T-cell (primary cell): ENCODE measurements around the gene NR2E3. TPM values are rescaled to one million over a fixed set of nuclear protein-coding genes. Genes with fewer than 3 reads are reported as not detected.

ENCODE experiments used
- ATAC-seq, 4 experiments: fragments of 200-7000 bp in 3 of 4; fragments of 150-1000 bp in 1 of 4; cut with Tn5 transposase; replicated peaks in 1 of 4; 1 replicate in 3 of 4; 2 replicates in 1 of 4; pipeline ENCODE4 v1.10.0; 2021; ENCODE audit warnings: moderate library complexity in 3 of 4, mild to moderate bottlenecking in 2 of 4, moderate number of reproducible peaks in 1 of 4
- CTCF ChIA-PET, 2 donors: fragments of 300-600 bp; sonication (Branson Sonifier 250); formaldehyde crosslinking; loops; one replicate each; lab custom pipeline; 2022; ENCODE audit warnings: antibody characterized with exemption in 2 of 2; lab: Charles Lee
- POLR2A ChIA-PET, 2 donors: fragments of 300-600 bp; sonication (Branson Sonifier 250); formaldehyde crosslinking; loops; one replicate each; lab custom pipeline; 2022; ENCODE audit warnings: antibody characterized with exemption in 2 of 2; lab: Charles Lee
- DNase-seq, 35 experiments: peaks; one replicate each; pipeline versions ENCODE4 v3.0.0 to v3.0.0-alpha.2; 2013 to 2023
- H3K27ac ChIP-seq: one replicate; pipeline ENCODE4 v1.5.1; 2013; ENCODE audit warnings: low read length
- H3K27me3 ChIP-seq, 2 experiments: replicated peaks in 1 of 2; 1 replicate in 1 of 2; 2 replicates in 1 of 2; pipeline versions ENCODE4 v1.6.1 to v1.7.0; 2013; ENCODE audit warnings: low read length in 1 of 2, mixed read lengths in 1 of 2; ENCODE audit not compliant: control insufficient read depth in 2 of 2, insufficient read depth in 2 of 2; ENCODE audit errors: extremely low read depth in 1 of 2
- H3K36me3 ChIP-seq, 2 donors: 1 replicate in 1 of 2; 2 replicates in 1 of 2; pipeline versions ENCODE4 v1.6.1 to v1.7.0; 2013; ENCODE audit warnings: low read length in 1 of 2; ENCODE audit not compliant: control insufficient read depth in 2 of 2, insufficient read depth in 1 of 2; ENCODE audit errors: extremely low read depth in 1 of 2
- H3K4me1 ChIP-seq, 2 experiments: 1 replicate in 1 of 2; 2 replicates in 1 of 2; pipeline versions ENCODE4 v1.6.1 to v1.7.0; 2013; ENCODE audit warnings: low read length in 2 of 2, mixed read lengths in 1 of 2; ENCODE audit not compliant: insufficient read depth in 2 of 2, control insufficient read depth in 1 of 2; ENCODE audit errors: extremely low read depth in 1 of 2
- H3K4me3 ChIP-seq, 2 donors: 1 replicate in 1 of 2; 2 replicates in 1 of 2; pipeline versions ENCODE4 v1.5.1 to v1.7.0; 2013; ENCODE audit warnings: mild to moderate bottlenecking in 2 of 2, low read length in 1 of 2, moderate library complexity in 1 of 2; ENCODE audit not compliant: control insufficient read depth in 1 of 2; ENCODE audit errors: extremely low read depth in 1 of 2
- H3K9me3 ChIP-seq: 2 replicates; pipeline ENCODE4 v1.7.0; 2013
- H3K27ac Mint-ChIP-seq, 2 donors: one replicate each; pipeline ENCODE4 v1.8.0; 2020 to 2021; ENCODE audit warnings: mild to moderate bottlenecking in 2 of 2, mixed read lengths in 2 of 2
- H3K27me3 Mint-ChIP-seq, 2 donors: one replicate each; pipeline ENCODE4 v1.8.0; 2021 to 2022; ENCODE audit warnings: mixed read lengths in 2 of 2
- H3K36me3 Mint-ChIP-seq: one replicate; pipeline ENCODE4 v1.8.0; 2021; ENCODE audit warnings: mixed read lengths
- H3K4me1 Mint-ChIP-seq, 3 donors: one replicate each; pipeline ENCODE4 v1.8.0; 2020 to 2022; ENCODE audit warnings: mixed read lengths in 3 of 3, mild to moderate bottlenecking in 1 of 3
- H3K4me3 Mint-ChIP-seq, 3 donors: one replicate each; pipeline ENCODE4 v1.8.0; 2020 to 2022; ENCODE audit warnings: mild to moderate bottlenecking in 3 of 3, mixed read lengths in 3 of 3, moderate library complexity in 3 of 3
- H3K9me3 Mint-ChIP-seq, 3 donors: one replicate each; pipeline ENCODE4 v1.8.0; 2020 to 2022; ENCODE audit warnings: mixed read lengths in 3 of 3
- WGBS: methylation state at CpG from one replicate; pipeline ENCODE4 v1.1.5; 2013; ENCODE audit warnings: missing lambda C conversion rate; ENCODE audit not compliant: insufficient coverage; 5-methylcytosine and 5-hydroxymethylcytosine counted together
- total RNA-seq, 35 experiments: library from RNA in 6 of 35; stranded (reverse) in 6 of 35; fragments of 120-200 nt in 1 of 35; gene quantifications; one replicate each; pipeline versions ENCODE4 v1.2.1 to v1.2.4 and lab custom pipeline; 2013 to 2026

The NR2E3 gene
- total RNA-seq, 5 donors from 2014 or later (not counting 1 experiment from before 2014, with no cell fraction given): not detected

DNA sequence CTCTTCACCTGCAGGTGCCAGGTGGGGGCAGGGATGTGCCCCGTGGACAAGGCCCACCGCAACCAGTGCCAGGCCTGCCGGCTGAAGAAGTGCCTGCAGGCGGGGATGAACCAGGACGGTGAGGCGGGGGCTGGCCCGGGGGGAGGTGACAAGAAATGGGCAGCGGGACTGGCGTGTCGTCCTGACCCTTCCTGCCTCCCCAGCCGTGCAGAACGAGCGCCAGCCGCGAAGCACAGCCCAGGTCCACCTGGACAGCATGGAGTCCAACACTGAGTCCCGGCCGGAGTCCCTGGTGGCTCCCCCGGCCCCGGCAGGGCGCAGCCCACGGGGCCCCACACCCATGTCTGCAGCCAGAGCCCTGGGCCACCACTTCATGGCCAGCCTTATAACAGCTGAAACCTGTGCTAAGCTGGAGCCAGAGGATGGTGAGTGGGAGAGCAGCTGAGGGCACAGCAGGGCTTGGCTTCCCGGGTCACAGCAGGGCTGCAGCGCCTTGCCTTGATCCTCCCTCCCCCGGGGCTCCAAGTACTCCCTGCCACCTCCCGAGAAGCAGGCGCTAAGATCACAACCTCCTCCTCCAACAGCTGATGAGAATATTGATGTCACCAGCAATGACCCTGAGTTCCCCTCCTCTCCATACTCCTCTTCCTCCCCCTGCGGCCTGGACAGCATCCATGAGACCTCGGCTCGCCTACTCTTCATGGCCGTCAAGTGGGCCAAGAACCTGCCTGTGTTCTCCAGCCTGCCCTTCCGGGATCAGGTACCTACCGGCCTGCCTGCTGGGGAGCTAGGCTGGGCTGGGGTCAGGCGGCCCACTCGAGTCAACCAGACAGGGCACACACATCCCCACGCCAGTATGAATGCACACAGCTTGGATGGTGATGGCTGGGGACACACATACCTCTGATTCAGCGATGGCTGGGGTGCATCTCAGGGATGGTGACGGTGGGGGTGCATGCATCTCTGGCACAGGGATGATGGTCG, 1.7 kb downstream of the NR2E3 start:
- WGBS: 89% methylated on average over 38 of the region's 38 CpGs
- CTCF ChIA-PET: no interaction called here
- no peaks in the 10 kb centered on the region for H3K4me1 Mint-ChIP-seq

DNA sequence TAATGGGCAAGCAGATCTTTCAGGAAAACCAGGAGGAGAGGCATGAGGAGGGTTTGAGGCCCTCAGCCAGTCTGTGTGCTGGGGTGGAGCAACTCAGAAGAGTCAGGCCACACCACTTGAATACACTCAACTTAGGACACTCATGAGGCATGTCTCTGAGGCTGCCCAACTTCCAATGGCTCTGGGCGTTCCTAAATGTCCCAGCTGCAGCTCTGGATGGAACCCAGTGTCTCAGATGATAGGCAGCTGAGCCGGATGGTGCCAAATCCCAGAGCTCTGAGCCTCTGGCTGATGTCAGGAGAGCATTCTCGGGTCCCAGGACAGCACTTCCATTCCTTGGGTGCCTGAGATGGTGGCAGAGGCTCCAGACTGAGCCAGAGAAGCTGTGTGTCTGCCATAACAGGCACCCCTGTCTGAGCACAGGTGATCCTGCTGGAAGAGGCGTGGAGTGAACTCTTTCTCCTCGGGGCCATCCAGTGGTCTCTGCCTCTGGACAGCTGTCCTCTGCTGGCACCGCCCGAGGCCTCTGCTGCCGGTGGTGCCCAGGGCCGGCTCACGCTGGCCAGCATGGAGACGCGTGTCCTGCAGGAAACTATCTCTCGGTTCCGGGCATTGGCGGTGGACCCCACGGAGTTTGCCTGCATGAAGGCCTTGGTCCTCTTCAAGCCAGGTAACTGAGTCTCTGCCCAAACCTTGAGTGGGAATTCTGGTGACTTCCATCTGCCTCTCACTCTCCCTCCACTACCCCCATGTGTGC, 2.8 kb downstream of the NR2E3 start:
- Histone ChIP-seq H3K27ac (no peak overlapping the region), H3K27me3 (peaks cover 0 to 8% of the 10 kb centered on the region in 2 experiments), H3K9me3 (no peaks in the 10 kb centered on the region), H3K36me3 (no peaks in the 10 kb centered on the region), H3K4me3 (no peak overlapping the region), H3K4me1 (no peaks in the 10 kb centered on the region)
- CTCF ChIA-PET: no interaction called here
- Mint-ChIP-seq H3K4me3 (no peak overlapping the region), H3K27me3 (peaks cover 0 to 4% of the 10 kb centered on the region in 2 donors), H3K4me1 (no peaks in the 10 kb centered on the region), H3K9me3 (peaks cover under 1 to 4% (median 4%) of the 10 kb centered on the region in 3 donors), H3K36me3 (no peaks in the 10 kb centered on the region), H3K27ac (no peak overlapping the region)
- POLR2A ChIA-PET: no interaction called here
- 89% methylated on average over 14 of the region's 16 CpGs for WGBS
- no peak for DNase-seq
- ATAC-seq: no peak

More for the DNA sequence above, 1.7 kb downstream of the NR2E3 start:
- H3K27ac ChIP-seq: no peak overlapping the region
- Mint-ChIP-seq H3K27ac (no peak overlapping the region), H3K9me3 (no peaks in the 10 kb centered on the region), H3K36me3 (no peaks in the 10 kb centered on the region), H3K4me3 (no peak overlapping the region), H3K27me3 (peaks cover 0 to 5% of the 10 kb centered on the region in 2 donors)
- H3K36me3 ChIP-seq: no peaks in the 10 kb centered on the region
- peaks cover 0 to 8% of the 10 kb centered on the region in 2 experiments for H3K27me3 ChIP-seq
- H3K9me3 ChIP-seq: no peaks in the 10 kb centered on the region
- no peak for ATAC-seq
- POLR2A ChIA-PET: no interaction called here
- no peak for DNase-seq
- no peaks in the 10 kb centered on the region for H3K4me1 ChIP-seq
- H3K4me3 ChIP-seq: no peak overlapping the region

DNA sequence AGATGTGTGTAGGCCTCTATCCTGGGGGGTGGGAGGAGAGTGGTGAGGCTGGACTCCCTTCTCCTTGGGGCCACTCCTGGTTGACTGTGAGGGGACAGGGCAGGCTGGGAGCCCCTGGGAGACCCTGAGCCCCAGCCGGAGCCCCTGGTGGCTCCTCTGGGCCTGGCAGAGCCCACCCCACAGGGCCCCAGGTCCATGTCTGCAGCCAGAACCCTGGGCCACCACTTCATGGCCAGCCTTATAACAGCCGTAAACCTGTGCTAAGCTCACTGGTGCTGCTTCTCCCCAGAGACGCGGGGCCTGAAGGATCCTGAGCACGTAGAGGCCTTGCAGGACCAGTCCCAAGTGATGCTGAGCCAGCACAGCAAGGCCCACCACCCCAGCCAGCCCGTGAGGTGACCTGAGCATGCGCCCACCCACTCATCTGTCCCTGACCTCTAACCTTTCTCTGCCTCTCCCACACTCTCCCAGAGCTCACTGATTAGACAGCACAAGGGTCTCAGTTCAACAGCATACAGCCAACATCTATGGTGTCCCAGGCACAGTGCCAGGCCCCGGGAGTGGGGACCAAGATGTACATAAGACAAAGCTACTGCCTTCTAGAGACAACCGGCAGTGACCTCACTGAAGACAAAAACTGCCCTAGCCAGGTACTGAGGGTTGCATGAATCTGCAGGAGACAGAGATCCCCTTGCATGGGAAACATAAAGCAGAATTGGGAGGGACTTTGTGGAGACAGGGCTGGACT, 3.5 kb downstream of the NR2E3 start:
- Mint-ChIP-seq H3K4me3 (no peak overlapping the region), H3K27ac (no peak overlapping the region), H3K27me3 (no peaks in the 10 kb centered on the region), H3K36me3 (peaks cover 4% of the 10 kb centered on the region), H3K4me1 (no peaks in the 10 kb centered on the region), H3K9me3 (peaks cover 4 to 9% (median 4%) of the 10 kb centered on the region in 3 donors)
- H3K27me3 ChIP-seq: peaks cover 0 to 5% of the 10 kb centered on the region in 2 experiments
- ATAC-seq: no peak
- WGBS: 90% methylated on average over 9 of the region's 9 CpGs
- H3K27ac ChIP-seq: no peak overlapping the region
- no peaks in the 10 kb centered on the region for H3K36me3 ChIP-seq
- DNase-seq: no peak
- H3K4me3 ChIP-seq: no peak overlapping the region
- no peaks in the 10 kb centered on the region for H3K9me3 ChIP-seq
- CTCF ChIA-PET: no interaction called here
- POLR2A ChIA-PET: no interaction called here
- H3K4me1 ChIP-seq: no peaks in the 10 kb centered on the region

DNA sequence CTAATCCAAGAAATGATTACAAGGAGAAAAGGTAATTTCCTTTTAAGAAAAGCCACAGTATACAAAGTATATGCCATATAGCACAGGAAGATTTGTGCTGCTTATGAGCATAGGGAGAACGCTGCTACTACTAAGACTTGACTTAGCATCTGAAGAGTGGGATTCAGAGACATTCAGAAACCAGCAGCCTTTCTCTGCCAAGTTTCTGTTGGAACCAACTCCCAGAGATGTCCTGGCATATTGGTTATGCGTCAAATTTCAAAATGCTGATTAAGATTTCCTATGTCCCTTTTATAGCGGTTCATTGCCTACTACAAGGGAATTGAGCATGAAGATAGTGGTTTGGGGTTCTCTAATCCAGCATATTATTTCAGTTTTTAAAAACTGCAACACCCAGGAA, 4.9 kb downstream of the NR2E3 start:
- no peak for ATAC-seq
- ChIA-PET CTCF (no interaction called here), POLR2A (no interaction called here)
- no peak overlapping the region for H3K27ac ChIP-seq
- peaks cover 0 to 4% of the 10 kb centered on the region in 2 experiments for H3K27me3 ChIP-seq
- whole genome bisulfite sequencing: no CpG with 5 or more reads among the region's 3 CpGs
- peaks cover 8% of the 10 kb centered on the region for H3K36me3 Mint-ChIP-seq
- peaks cover 4 to 17% (median 8%) of the 10 kb centered on the region in 3 donors for H3K9me3 Mint-ChIP-seq
- H3K4me1 Mint-ChIP-seq: no peaks in the 10 kb centered on the region
- no peaks in the 10 kb centered on the region for H3K9me3 ChIP-seq
- no peak overlapping the region for H3K4me3 ChIP-seq
- H3K36me3 ChIP-seq: no peaks in the 10 kb centered on the region
- no peak overlapping the region for H3K27ac Mint-ChIP-seq
- H3K27me3 Mint-ChIP-seq: no peaks in the 10 kb centered on the region
- no peak for DNase-seq
- H3K4me3 Mint-ChIP-seq: no peak overlapping the region
- no peaks in the 10 kb centered on the region for H3K4me1 ChIP-seq

DNA sequence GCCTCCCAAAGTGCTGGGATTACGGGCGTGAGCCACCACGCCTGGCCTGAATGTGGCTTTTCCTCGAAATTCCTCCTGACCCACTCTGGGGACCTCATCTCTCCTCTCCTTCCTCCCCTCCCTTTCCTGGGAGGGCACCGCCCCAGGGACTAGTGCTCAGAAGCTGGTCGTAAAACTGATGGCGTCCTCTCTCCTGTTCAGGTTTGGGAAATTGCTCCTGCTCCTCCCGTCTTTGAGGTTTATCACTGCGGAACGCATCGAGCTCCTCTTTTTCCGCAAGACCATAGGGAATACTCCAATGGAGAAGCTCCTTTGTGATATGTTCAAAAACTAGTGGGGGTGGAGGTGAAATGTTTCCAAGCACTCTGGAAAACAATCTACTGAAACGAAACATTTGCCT, 7.0 kb downstream of the NR2E3 start:
- H3K27me3 Mint-ChIP-seq: no peaks in the 10 kb centered on the region
- POLR2A ChIA-PET: no interaction called here
- no peak overlapping the region for H3K27ac Mint-ChIP-seq
- no peak overlapping the region for H3K27ac ChIP-seq
- DNase-seq: no peak
- no peak overlapping the region for H3K4me3 Mint-ChIP-seq
- CTCF ChIA-PET: no interaction called here
- H3K36me3 ChIP-seq: no peaks in the 10 kb centered on the region
- H3K4me1 Mint-ChIP-seq: no peaks in the 10 kb centered on the region
- 93% methylated on average over 2 of the region's 13 CpGs for WGBS
- H3K27me3 ChIP-seq: no peaks in the 10 kb centered on the region
- no peaks in the 10 kb centered on the region for H3K4me1 ChIP-seq
- no peak for ATAC-seq
- H3K36me3 Mint-ChIP-seq: peaks cover 19% of the 10 kb centered on the region
- no peaks in the 10 kb centered on the region for H3K9me3 ChIP-seq
- H3K9me3 Mint-ChIP-seq: peaks cover 4 to 34% (median 25%) of the 10 kb centered on the region in 3 donors
- no peak overlapping the region for H3K4me3 ChIP-seq

DNA sequence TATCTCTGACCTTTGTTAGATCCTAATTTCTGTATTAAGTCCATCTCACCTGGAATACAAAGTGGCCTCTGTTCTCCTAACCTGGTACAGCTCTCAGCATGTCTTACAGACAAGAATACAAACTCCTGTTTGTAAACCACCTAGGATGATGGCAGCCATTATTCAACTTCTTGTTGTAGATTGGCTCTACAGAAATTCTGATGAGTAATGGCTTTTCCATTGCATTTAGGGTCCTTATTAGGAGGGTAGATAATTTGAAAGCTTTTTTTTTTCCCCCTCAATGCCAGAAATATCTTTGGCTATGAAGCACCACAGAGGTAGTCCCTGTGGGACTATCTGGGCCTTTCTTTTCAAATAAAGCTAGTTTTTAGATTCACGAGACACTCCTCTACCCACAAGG, 9.8 kb downstream of the NR2E3 start:
- WGBS: no CpG with 5 or more reads among the region's 1 CpG
- Mint-ChIP-seq H3K4me3 (no peak overlapping the region), H3K4me1 (no peaks in the 10 kb centered on the region), H3K36me3 (peaks cover 44% of the 10 kb centered on the region), H3K27me3 (no peaks in the 10 kb centered on the region), H3K9me3 (peaks cover 4 to 54% (median 38%) of the 10 kb centered on the region in 3 donors), H3K27ac (no peak overlapping the region)
- ChIA-PET POLR2A (no interaction called here), CTCF (no interaction called here)
- DNase-seq (no peak), ATAC-seq (no peak)
- Histone ChIP-seq H3K27me3 (no peaks in the 10 kb centered on the region), H3K36me3 (no peaks in the 10 kb centered on the region), H3K4me3 (no peak overlapping the region), H3K4me1 (no peaks in the 10 kb centered on the region), H3K9me3 (no peaks in the 10 kb centered on the region), H3K27ac (no peak overlapping the region)
